ENCODE results near the gene KCNQ1.

The KCNQ1 gene

GRCh38 chr11:2663915-2664314 is 219.1 kb downstream of the KCNQ1 start:
- no peak for DNase-seq (ENCODE audit: low read depth in 2 of 2)

- no peak for DNase-seq (ENCODE audit: low read depth in 2 of 2)
Observed at GRCh38 chr11:2664376-2664775, 219.6 kb downstream of the KCNQ1 start.

GRCh38 chr11:2664791-2665525 is 220.2 kb downstream of the KCNQ1 start:
- DNase-seq (ENCODE audit: low read depth in 2 of 2) = no peak

GRCh38 chr11:2665526-2666400 is 221.0 kb downstream of the KCNQ1 start:
- no peak for DNase-seq (ENCODE audit: low read depth in 2 of 2)

- DNase-seq (ENCODE audit: low read depth in 2 of 2) = no peak
Observed at GRCh38 chr11:2666401-2666741, 221.6 kb downstream of the KCNQ1 start.

- no peak for DNase-seq (ENCODE audit: low read depth in 2 of 2)
Observed at GRCh38 chr11:2666828-2667570, 222.2 kb downstream of the KCNQ1 start.

GRCh38 chr11:2667940-2668339 is 223.1 kb downstream of the KCNQ1 start:
- no peak for DNase-seq (ENCODE audit: low read depth in 2 of 2)

GRCh38 chr11:2668876-2669275 is 224.1 kb downstream of the KCNQ1 start:
- DNase-seq (ENCODE audit: low read depth in 2 of 2) = no peak

GRCh38 chr11:2669634-2670469 is 225.0 kb downstream of the KCNQ1 start:
- DNase-seq (ENCODE audit: low read depth in 2 of 2) = no peak

- DNase-seq (ENCODE audit: low read depth in 2 of 2) = no peak
Observed at GRCh38 chr11:2670541-2671100, 225.8 kb downstream of the KCNQ1 start.

- no peak for DNase-seq (ENCODE audit: low read depth in 2 of 2)
Observed at GRCh38 chr11:2671748-2672147, 226.9 kb downstream of the KCNQ1 start.

- DNase-seq (ENCODE audit: low read depth in 2 of 2) = no peak
Observed at GRCh38 chr11:2672553-2673249, 227.9 kb downstream of the KCNQ1 start.

GRCh38 chr11:2673250-2673610 is 228.4 kb downstream of the KCNQ1 start:
- DNase-seq (ENCODE audit: low read depth in 2 of 2) = no peak

- DNase-seq (ENCODE audit: low read depth in 2 of 2) = no peak
Observed at GRCh38 chr11:2673871-2674471, 229.2 kb downstream of the KCNQ1 start.

- no peak for DNase-seq (ENCODE audit: low read depth in 2 of 2)
Observed at GRCh38 chr11:2674658-2675131, 229.9 kb downstream of the KCNQ1 start.

GRCh38 chr11:2675540-2675939 is 230.7 kb downstream of the KCNQ1 start:
- no peak for DNase-seq (ENCODE audit: low read depth in 2 of 2)

GRCh38 chr11:2677127-2677526 is 232.3 kb downstream of the KCNQ1 start:
- no peak for DNase-seq (ENCODE audit: low read depth in 2 of 2)

- DNase-seq (ENCODE audit: low read depth in 2 of 2) = no peak
Observed at GRCh38 chr11:2678396-2678795, 233.6 kb downstream of the KCNQ1 start.

- DNase-seq (ENCODE audit: low read depth in 2 of 2) = no peak
Observed at GRCh38 chr11:2679011-2679676, 234.3 kb downstream of the KCNQ1 start.

Data from stimulated activated CD8-positive, alpha-beta memory T cell treated with anti-CD3 and anti-CD28 coated beads, Interleukin-15, amount 100 ng/mL, for 48 hours (primary cell).